Measurements from ENCODE around the gene STARD9. TPM values are rescaled to one million over a fixed set of nuclear protein-coding genes. Genes with fewer than 3 reads are reported as not detected.

Gene STARD9
- total and polyA plus RNA-seq, 2 experiments from 2014 or later = 1.8 to 6.2 TPM

- Mint-ChIP-seq H3K36me3 (ENCODE audit: low read depth) (peaks cover 3% of the 10 kb centered on the region; the same call in 1 of the 3 replicates), H3K4me3 (no peak overlapping the region), H3K27ac (no peak overlapping the region), H3K9me3 (no peaks in the 10 kb centered on the region), H3K4me1 (no peaks in the 10 kb centered on the region), H3K27me3 (ENCODE audit: insufficient read depth, low read depth, poor library complexity) (no peaks in the 10 kb centered on the region)
- Histone ChIP-seq H3K4me1 (ENCODE audit: insufficient read depth) (no peaks in the 10 kb centered on the region), H3K36me3 (ENCODE audit: insufficient read depth) (no peaks in the 10 kb centered on the region), H3K79me2 (replicated peaks; ENCODE audit: insufficient read depth) (no peaks in the 10 kb centered on the region), H2AFZ (no peak overlapping the region), H3F3A (replicated peaks; ENCODE audit: low read depth) (no peaks in the 10 kb centered on the region), H3K4me3 (no peak overlapping the region), H3K27me3 (ENCODE audit: insufficient read depth) (no peaks in the 10 kb centered on the region), H3K27ac (ENCODE audit: low read depth) (no peak overlapping the region), H4K20me1 (replicated peaks; ENCODE audit: insufficient read depth) (no peaks in the 10 kb centered on the region), H3K4me2 (no peak overlapping the region), H3K9me2 (ENCODE audit: insufficient read depth) (no peaks in the 10 kb centered on the region)
- no peak for TF ChIP-seq NANOG (IDR thresholded peaks at IDR 0.05; ENCODE audit: borderline replicate concordance)
- TF ChIP-seq POLR2AphosphoS5 (IDR thresholded peaks at IDR 0.05; ENCODE audit: low read depth) = no peak
- TF ChIP-seq ZNF114 (CRISPR knock-in tag; IDR thresholded peaks at IDR 0.05) = no peak
- no peak for TF ChIP-seq EZH2 (IDR thresholded peaks at IDR 0.05; ENCODE audit: low read depth, unreplicated experiment)
- TF ChIP-seq, protein P1, sequence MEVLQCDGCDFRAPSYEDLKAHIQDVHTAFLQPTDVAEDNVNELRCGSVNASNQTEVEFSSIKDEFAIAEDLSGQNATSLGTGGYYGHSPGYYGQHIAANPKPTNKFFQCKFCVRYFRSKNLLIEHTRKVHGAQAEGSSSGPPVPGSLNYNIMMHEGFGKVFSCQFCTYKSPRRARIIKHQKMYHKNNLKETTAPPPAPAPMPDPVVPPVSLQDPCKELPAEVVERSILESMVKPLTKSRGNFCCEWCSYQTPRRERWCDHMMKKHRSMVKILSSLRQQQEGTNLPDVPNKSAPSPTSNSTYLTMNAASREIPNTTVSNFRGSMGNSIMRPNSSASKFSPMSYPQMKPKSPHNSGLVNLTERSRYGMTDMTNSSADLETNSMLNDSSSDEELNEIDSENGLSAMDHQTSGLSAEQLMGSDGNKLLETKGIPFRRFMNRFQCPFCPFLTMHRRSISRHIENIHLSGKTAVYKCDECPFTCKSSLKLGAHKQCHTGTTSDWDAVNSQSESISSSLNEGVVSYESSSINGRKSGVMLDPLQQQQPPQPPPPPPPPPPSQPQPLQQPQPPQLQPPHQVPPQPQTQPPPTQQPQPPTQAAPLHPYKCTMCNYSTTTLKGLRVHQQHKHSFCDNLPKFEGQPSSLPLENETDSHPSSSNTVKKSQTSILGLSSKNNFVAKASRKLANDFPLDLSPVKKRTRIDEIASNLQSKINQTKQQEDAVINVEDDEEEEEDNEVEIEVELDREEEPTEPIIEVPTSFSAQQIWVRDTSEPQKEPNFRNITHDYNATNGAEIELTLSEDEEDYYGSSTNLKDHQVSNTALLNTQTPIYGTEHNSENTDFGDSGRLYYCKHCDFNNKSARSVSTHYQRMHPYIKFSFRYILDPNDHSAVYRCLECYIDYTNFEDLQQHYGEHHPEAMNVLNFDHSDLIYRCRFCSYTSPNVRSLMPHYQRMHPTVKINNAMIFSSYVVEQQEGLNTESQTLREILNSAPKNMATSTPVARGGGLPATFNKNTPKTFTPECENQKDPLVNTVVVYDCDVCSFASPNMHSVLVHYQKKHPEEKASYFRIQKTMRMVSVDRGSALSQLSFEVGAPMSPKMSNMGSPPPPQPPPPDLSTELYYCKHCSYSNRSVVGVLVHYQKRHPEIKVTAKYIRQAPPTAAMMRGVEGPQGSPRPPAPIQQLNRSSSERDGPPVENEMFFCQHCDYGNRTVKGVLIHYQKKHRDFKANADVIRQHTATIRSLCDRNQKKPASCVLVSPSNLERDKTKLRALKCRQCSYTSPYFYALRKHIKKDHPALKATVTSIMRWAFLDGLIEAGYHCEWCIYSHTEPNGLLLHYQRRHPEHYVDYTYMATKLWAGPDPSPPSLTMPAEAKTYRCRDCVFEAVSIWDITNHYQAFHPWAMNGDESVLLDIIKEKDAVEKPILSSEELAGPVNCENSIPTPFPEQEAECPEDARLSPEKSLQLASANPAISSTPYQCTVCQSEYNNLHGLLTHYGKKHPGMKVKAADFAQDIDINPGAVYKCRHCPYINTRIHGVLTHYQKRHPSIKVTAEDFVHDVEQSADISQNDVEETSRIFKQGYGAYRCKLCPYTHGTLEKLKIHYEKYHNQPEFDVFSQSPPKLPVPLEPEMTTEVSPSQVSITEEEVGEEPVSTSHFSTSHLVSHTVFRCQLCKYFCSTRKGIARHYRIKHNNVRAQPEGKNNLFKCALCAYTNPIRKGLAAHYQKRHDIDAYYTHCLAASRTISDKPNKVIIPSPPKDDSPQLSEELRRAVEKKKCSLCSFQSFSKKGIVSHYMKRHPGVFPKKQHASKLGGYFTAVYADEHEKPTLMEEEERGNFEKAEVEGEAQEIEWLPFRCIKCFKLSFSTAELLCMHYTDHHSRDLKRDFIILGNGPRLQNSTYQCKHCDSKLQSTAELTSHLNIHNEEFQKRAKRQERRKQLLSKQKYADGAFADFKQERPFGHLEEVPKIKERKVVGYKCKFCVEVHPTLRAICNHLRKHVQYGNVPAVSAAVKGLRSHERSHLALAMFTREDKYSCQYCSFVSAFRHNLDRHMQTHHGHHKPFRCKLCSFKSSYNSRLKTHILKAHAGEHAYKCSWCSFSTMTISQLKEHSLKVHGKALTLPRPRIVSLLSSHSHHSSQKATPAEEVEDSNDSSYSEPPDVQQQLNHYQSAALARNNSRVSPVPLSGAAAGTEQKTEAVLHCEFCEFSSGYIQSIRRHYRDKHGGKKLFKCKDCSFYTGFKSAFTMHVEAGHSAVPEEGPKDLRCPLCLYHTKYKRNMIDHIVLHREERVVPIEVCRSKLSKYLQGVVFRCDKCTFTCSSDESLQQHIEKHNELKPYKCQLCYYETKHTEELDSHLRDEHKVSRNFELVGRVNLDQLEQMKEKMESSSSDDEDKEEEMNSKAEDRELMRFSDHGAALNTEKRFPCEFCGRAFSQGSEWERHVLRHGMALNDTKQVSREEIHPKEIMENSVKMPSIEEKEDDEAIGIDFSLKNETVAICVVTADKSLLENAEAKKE (CRISPR knock-in tag; IDR thresholded peaks at IDR 0.05) = no peak
- no peak for TF ChIP-seq ZNF331 (CRISPR knock-in tag; IDR thresholded peaks at IDR 0.05; ENCODE audit: low read depth)
- DNase-seq (ENCODE audit: low spot score) (no peak), ATAC-seq (no peak)
Observed at GRCh38 chr15:42681119-42681518, 105.7 kb downstream of the STARD9 start.

GRCh38 chr15:42686281-42686680 is 110.9 kb downstream of the STARD9 start:
- H3K27me3 Mint-ChIP-seq (ENCODE audit: insufficient read depth, low read depth, poor library complexity) = peaks cover 3% of the 10 kb centered on the region
- H3K4me3 Mint-ChIP-seq = no peak overlapping the region
- Histone ChIP-seq H3K9me2 (ENCODE audit: insufficient read depth) (no peaks in the 10 kb centered on the region), H3K4me2 (no peak overlapping the region), H4K20me1 (replicated peaks; ENCODE audit: insufficient read depth) (no peaks in the 10 kb centered on the region), H3K79me2 (replicated peaks; ENCODE audit: insufficient read depth) (no peaks in the 10 kb centered on the region), H2AFZ (no peak overlapping the region), H3K36me3 (ENCODE audit: insufficient read depth) (no peaks in the 10 kb centered on the region), H3K27me3 (ENCODE audit: insufficient read depth) (no peaks in the 10 kb centered on the region), H3F3A (replicated peaks; ENCODE audit: low read depth) (no peaks in the 10 kb centered on the region), H3K4me1 (ENCODE audit: insufficient read depth) (no peaks in the 10 kb centered on the region), H3K27ac (ENCODE audit: low read depth) (no peak overlapping the region), H3K4me3 (no peak overlapping the region)
- no peaks in the 10 kb centered on the region for H3K4me1 Mint-ChIP-seq
- H3K27ac Mint-ChIP-seq = no peak overlapping the region
- H3K9me3 Mint-ChIP-seq = no peaks in the 10 kb centered on the region
- no peak for DNase-seq (ENCODE audit: low spot score)
- H3K36me3 Mint-ChIP-seq (ENCODE audit: low read depth) = no peaks in the 10 kb centered on the region; the same call in 2 of the 3 replicates
- no peak for ATAC-seq
- TF ChIP-seq NANOG (IDR thresholded peaks at IDR 0.05; ENCODE audit: borderline replicate concordance) = no peak
- no peak for TF ChIP-seq CREB1 (CRISPR knock-in tag; IDR thresholded peaks at IDR 0.05; ENCODE audit: low read depth)
- TF ChIP-seq, protein P1 (CRISPR knock-in tag; IDR thresholded peaks at IDR 0.05) = no peak
- no peak for TF ChIP-seq POLR2AphosphoS5 (IDR thresholded peaks at IDR 0.05; ENCODE audit: low read depth)
- no peak for TF ChIP-seq ZNF331 (CRISPR knock-in tag; IDR thresholded peaks at IDR 0.05; ENCODE audit: low read depth)

All from GM23338 (cell line).